OCI-LY7 (cell line): ENCODE results near the gene FAM241A. TPM values are rescaled to one million over a fixed set of nuclear protein-coding genes. Genes with fewer than 3 reads are reported as not detected.

Experiments
- BruUV-seq: library from RNA; stranded (reverse); fragments of 400-500 nt; replicated peaks from 2 replicates; lab custom pipeline; 2021; lab: Mats Ljungman, UMichigan
- CTCF ChIA-PET: fragments of 300-600 bp; sonication (Branson Sonifier 250); formaldehyde crosslinking; loops from one replicate; lab custom pipeline; 2022; ENCODE audit warnings: antibody characterized with exemption; ENCODE audit not compliant: unreplicated experiment; lab: Charles Lee
- POLR2A ChIA-PET: fragments of 300-600 bp; sonication (Branson Sonifier 250); formaldehyde crosslinking; loops from one replicate; lab custom pipeline; 2022; ENCODE audit warnings: antibody characterized with exemption; lab: Charles Lee
- DNase-seq: peaks from one replicate; pipeline ENCODE4 v3.0.0-alpha.2; 2015; ENCODE audit warnings: low spot score
- H2AFZ ChIP-seq: fragments of 200-600 bp; sonication (generic), shearing (Covaris generic); 2 replicates; pipeline ENCODE4 v1.6.1; 2014; ENCODE audit warnings: mild to moderate bottlenecking, antibody characterized with exemption, low read length, moderate library complexity
- H3K27ac ChIP-seq: fragments of 200-600 bp; sonication (generic); 2 replicates; pipeline ENCODE4 v1.5.1; 2014; ENCODE audit warnings: mixed run types, low read depth, mild to moderate bottlenecking, moderate library complexity, low read length, inconsistent platforms; ENCODE audit not compliant: poor library complexity, severe bottlenecking
- H3K36me3 ChIP-seq: fragments of 200-600 bp; sonication (generic); 2 replicates; pipeline ENCODE4 v1.6.1; 2014; ENCODE audit warnings: mild to moderate bottlenecking, antibody characterized with exemption, low read length, moderate library complexity, mixed read lengths; ENCODE audit not compliant: insufficient read depth
- H3K4me1 ChIP-seq: fragments of 200-600 bp; sonication (generic); 2 replicates; pipeline ENCODE4 v1.5.1; 2014; ENCODE audit warnings: mild to moderate bottlenecking, low read length; ENCODE audit not compliant: insufficient read depth, poor library complexity, severe bottlenecking
- H3K4me2 ChIP-seq: fragments of 200-600 bp; sonication (generic); 2 replicates; pipeline ENCODE4 v1.6.1; 2014; ENCODE audit warnings: mild to moderate bottlenecking, low read length
- H3K4me3 ChIP-seq: fragments of 200-600 bp; sonication (generic); 2 replicates; pipeline ENCODE4 v1.5.1; 2014; ENCODE audit warnings: mild to moderate bottlenecking, low read depth, low read length; ENCODE audit not compliant: poor library complexity, severe bottlenecking
- H3K79me2 ChIP-seq: fragments of 200-600 bp; sonication (generic); 2 replicates; pipeline ENCODE4 v1.6.1; 2016; ENCODE audit warnings: low read depth, mild to moderate bottlenecking, low read length, moderate library complexity, mixed read lengths; ENCODE audit not compliant: insufficient read depth
- H3K9me2 ChIP-seq: fragments of 200-600 bp; sonication (generic); 2 replicates; pipeline ENCODE4 v1.6.1; 2016; ENCODE audit warnings: mild to moderate bottlenecking, low read length, mixed read lengths; ENCODE audit not compliant: insufficient read depth
- H3K9me3 ChIP-seq: fragments of 200-600 bp; sonication (generic); 2 replicates; pipeline ENCODE4 v1.6.1; 2014; ENCODE audit warnings: mild to moderate bottlenecking, mixed run types, low read length, mixed read lengths
- H4K20me1 ChIP-seq: fragments of 200-600 bp; sonication (generic); 2 replicates; pipeline ENCODE4 v1.6.1; 2014; ENCODE audit warnings: mild to moderate bottlenecking, antibody characterized with exemption, low read length, moderate library complexity, mixed read lengths; ENCODE audit not compliant: insufficient read depth
- CTCF ChIP-seq: fragments of 200-600 bp; sonication (generic); conservative IDR thresholded peaks from 2 replicates; pipeline ENCODE4 v1.5.1; 2014; ENCODE audit warnings: mild to moderate bottlenecking, antibody characterized with exemption, low read length, moderate library complexity, mixed read lengths
- EZH2phosphoT487 ChIP-seq: fragments of 200-600 bp; sonication (generic); IDR thresholded peaks from 2 replicates; pipeline ENCODE4 v1.6.1; 2018; ENCODE audit warnings: low read depth, borderline replicate concordance, mild to moderate bottlenecking, mixed run types, antibody characterized with exemption, low read length, moderate library complexity, mixed read lengths
- intact Hi-C: fragments of 100-400 bp; cut with micrococcal nuclease; formaldehyde crosslinking; loops from one replicate; pipeline ENCODE4 v1.10.0; 2022; ENCODE audit not compliant: unreplicated experiment
- total RNA-seq, 2 experiments: library from RNA; depleted of rRNA in 1 of 2; stranded (reverse); fragments of >200 nt in 1 of 2; shearing (Covaris generic) in 1 of 2; gene quantifications; 2 replicates each; pipeline ENCODE4 v1.2.3, GENCODE V29; 2014 to 2022

Gene FAM241A
- total RNA-seq, 2 experiments from 2014 or later: 2.5 to 9.5 TPM

- no peak for TF ChIP-seq EZH2phosphoT487
- no peak overlapping the region for H3K27ac ChIP-seq
- CTCF ChIA-PET: no interaction called here
- no peaks in the 10 kb centered on the region for H3K79me2 ChIP-seq
- DNase-seq: no peak
- H3K9me3 ChIP-seq: no peaks in the 10 kb centered on the region
- H2AFZ ChIP-seq: no peak overlapping the region
- no TSS peak for BruUV-seq
- H4K20me1 ChIP-seq: no peaks in the 10 kb centered on the region
- H3K4me3 ChIP-seq: no peak overlapping the region
- H3K9me2 ChIP-seq: no peaks in the 10 kb centered on the region
- POLR2A ChIA-PET: interaction anchor here (1.0 to 2.9 kb wide), 3 partner anchors 10 to 75 kb away, joined by 4 to 30 read pairs (median 4); no protein-coding TSS in a partner anchor
- no peaks in the 10 kb centered on the region for H3K36me3 ChIP-seq
- no peak overlapping the region for H3K4me2 ChIP-seq
- no peaks in the 10 kb centered on the region for H3K4me1 ChIP-seq
- intact Hi-C loops: no loop called here
Observed at GRCh38 chr4:112138538-112138937, 6.7 kb upstream of the FAM241A start.

GRCh38 chr4:112140536-112140935 is 4.7 kb upstream of the FAM241A start:
- H2AFZ ChIP-seq: no peak overlapping the region
- peaks cover 15% of the 10 kb centered on the region for H3K4me1 ChIP-seq
- H3K4me3 ChIP-seq: no peak overlapping the region
- no peaks in the 10 kb centered on the region for H4K20me1 ChIP-seq
- no peaks in the 10 kb centered on the region for H3K9me2 ChIP-seq
- DNase-seq: no peak
- H3K79me2 ChIP-seq: no peaks in the 10 kb centered on the region
- H3K27ac ChIP-seq: no peak overlapping the region
- no peaks in the 10 kb centered on the region for H3K9me3 ChIP-seq
- intact Hi-C loops: no loop called here
- ChIA-PET POLR2A (interaction anchor here (0.6 to 1.9 kb wide), 8 partner anchors 10 to 131 kb away, joined by 3 to 8 read pairs (median 4); no protein-coding TSS in a partner anchor), CTCF (no interaction called here)
- H3K36me3 ChIP-seq: no peaks in the 10 kb centered on the region
- no TSS peak for BruUV-seq
- no peak overlapping the region for H3K4me2 ChIP-seq
- TF ChIP-seq EZH2phosphoT487: no peak
- TF ChIP-seq CTCF: no peak

- Histone ChIP-seq H3K27ac (no peak overlapping the region), H3K79me2 (peaks cover 7% of the 10 kb centered on the region), H3K4me1 (peaks cover 16% of the 10 kb centered on the region), H3K36me3 (no peaks in the 10 kb centered on the region), H3K9me2 (no peaks in the 10 kb centered on the region), H3K4me2 (no peak overlapping the region), H3K9me3 (no peaks in the 10 kb centered on the region), H4K20me1 (no peaks in the 10 kb centered on the region), H2AFZ (no peak overlapping the region), H3K4me3 (no peak overlapping the region)
- TF ChIP-seq CTCF (no peak), EZH2phosphoT487 (no peak)
- CTCF ChIA-PET: no interaction called here
- no TSS peak for BruUV-seq
- POLR2A ChIA-PET: interaction anchor here (0.6 to 1.1 kb wide), 3 partner anchors 15 to 94 kb away, joined by 4 to 5 read pairs (median 4); no protein-coding TSS in a partner anchor
- DNase-seq: no peak
- intact Hi-C loops: no loop called here
Observed at GRCh38 chr4:112141366-112142138, 3.7 kb upstream of the FAM241A start.
